Right ventricle myocardium superior (tissue), 1 donor: ENCODE measurements around the gene CD302. TPM values are rescaled to one million over a fixed set of nuclear protein-coding genes. Genes with fewer than 3 reads are reported as not detected.

ENCODE experiments used
- ATAC-seq: fragments of 200-7000 bp; cut with Tn5 transposase; one replicate; pipeline ENCODE4 v1.9.1; 2020; ENCODE audit warnings: mild to moderate bottlenecking; ENCODE audit not compliant: poor library complexity
- DNase-seq: peaks from one replicate; pipeline ENCODE4 v3.0.0-alpha.2; 2020
- intact Hi-C: fragments of 100-400 bp; cut with DNase I; formaldehyde crosslinking; loops from one replicate; pipeline ENCODE4 v1.11.2; 2022
- total RNA-seq: library from RNA; stranded (reverse); fragmentation: NEBNext Ultra II Directional; extraction: Animal tissue kit (Norgen Biotek cat#: 25700); gene quantifications from one replicate; pipeline ENCODE4 v1.2.1, GENCODE V29; 2021
- donor health status: DM: no; HTN: yes; CAD: no; lungs with severe emphysema.

The CD302 gene
- total RNA-seq, 1 donor from 2014 or later, result 19.7 TPM

DNA sequence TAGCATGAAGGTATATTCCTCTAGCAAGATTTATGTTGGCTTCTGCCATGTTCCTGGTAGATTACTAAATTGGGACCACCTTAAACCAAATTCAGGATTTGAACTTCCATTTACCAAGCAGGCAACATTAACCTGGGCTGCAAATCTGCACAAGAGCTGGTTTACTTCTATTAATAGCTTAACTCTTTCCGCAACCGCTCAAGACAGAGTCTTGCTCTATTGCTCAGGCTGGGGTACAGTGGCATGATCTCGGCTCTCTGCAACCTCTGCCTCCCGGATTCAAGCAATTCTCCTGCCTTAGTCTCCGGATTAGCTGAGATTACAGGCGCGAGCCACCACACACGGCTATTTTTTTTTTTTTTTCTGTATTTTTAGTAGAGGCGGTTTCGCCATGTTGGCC is 77.3 kb downstream of the CD302 start:
- DNase-seq (no peak), ATAC-seq (no peak)
- intact Hi-C loops, result no loop called here

Other genes starting within 250 kb of the CD302 start
- 27.0 TPM for gene BAZ2B, start 181.7 kb downstream of the CD302 start, total RNA-seq
- 70.7 TPM for gene MARCHF7, start 85.7 kb downstream of the CD302 start, total RNA-seq
- 0.75 TPM for gene LY75, start 106.5 kb upstream of the CD302 start, total RNA-seq